Measurements from ENCODE around the gene WDR83.

WDR83 gene

DNA sequence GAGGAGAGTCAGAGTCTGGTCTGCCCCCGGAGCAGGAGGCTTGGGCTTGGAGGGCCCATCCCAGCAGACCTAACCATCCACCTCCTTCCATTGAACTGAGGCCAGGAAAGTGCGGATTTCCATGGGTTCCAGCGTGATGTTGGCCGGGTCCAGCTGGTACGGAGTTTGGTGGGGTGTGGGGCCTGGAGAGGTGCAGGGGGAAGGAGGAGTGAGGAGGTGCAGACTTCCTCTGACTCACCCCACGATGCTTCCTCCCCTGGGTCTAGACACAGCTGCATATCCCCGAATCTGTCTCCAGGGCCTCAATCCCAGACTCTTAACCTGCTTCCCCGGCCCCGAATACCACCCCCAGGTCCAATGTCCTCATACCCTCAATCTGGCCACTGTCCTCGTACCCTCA is 20.1 kb upstream of the WDR83 start:
- Histone ChIP-seq H3K4me2 (no peak overlapping the region), H3K27me3 (ENCODE audit: insufficient read depth, low read depth) (no peaks in the 10 kb centered on the region), H3K27ac (no peak overlapping the region), H3K9ac (no peak overlapping the region), H3K36me3 (ENCODE audit: insufficient read depth) (no peaks in the 10 kb centered on the region), H3K4me3 (IDR thresholded peaks at IDR 0.05; ENCODE audit: insufficient read depth, low read depth, low read length) (no peak overlapping the region), H2AFZ (ENCODE audit: low read depth) (no peak overlapping the region), H3K79me2 (ENCODE audit: insufficient read depth, low read depth) (no peaks in the 10 kb centered on the region), H3K4me1 (ENCODE audit: low read depth, poor library complexity, severe bottlenecking) (no peaks in the 10 kb centered on the region), H4K20me1 (ENCODE audit: insufficient read depth) (no peaks in the 10 kb centered on the region)
- TF ChIP-seq, protein P1, sequence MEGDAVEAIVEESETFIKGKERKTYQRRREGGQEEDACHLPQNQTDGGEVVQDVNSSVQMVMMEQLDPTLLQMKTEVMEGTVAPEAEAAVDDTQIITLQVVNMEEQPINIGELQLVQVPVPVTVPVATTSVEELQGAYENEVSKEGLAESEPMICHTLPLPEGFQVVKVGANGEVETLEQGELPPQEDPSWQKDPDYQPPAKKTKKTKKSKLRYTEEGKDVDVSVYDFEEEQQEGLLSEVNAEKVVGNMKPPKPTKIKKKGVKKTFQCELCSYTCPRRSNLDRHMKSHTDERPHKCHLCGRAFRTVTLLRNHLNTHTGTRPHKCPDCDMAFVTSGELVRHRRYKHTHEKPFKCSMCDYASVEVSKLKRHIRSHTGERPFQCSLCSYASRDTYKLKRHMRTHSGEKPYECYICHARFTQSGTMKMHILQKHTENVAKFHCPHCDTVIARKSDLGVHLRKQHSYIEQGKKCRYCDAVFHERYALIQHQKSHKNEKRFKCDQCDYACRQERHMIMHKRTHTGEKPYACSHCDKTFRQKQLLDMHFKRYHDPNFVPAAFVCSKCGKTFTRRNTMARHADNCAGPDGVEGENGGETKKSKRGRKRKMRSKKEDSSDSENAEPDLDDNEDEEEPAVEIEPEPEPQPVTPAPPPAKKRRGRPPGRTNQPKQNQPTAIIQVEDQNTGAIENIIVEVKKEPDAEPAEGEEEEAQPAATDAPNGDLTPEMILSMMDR (conservative IDR thresholded peaks at IDR 0.05; ENCODE audit: low read depth, low read length) = no peak

DNA sequence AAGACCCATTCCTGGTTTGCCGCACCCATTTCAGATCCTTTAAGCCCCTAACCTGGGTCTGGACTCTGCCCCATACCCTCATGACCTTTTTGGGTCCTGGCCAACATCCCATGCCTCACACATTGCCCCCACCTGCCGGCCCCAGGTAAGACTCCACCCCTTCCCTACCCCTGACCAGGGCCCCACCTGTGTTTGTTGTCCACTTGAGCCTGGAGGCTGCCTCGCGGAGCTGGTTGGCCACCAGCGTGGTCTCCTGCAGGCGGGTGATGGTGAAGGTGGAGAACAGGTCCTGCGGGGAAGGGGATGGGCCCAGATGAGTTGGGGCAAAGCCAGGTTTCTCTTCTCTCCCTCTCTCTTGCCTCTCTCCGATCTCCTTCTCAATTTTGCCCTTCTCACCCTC is 19.6 kb upstream of the WDR83 start:
- no peaks in the 10 kb centered on the region for H3K36me3 ChIP-seq (ENCODE audit: insufficient read depth)
- H2AFZ ChIP-seq (ENCODE audit: low read depth) = no peak overlapping the region
- H3K27me3 ChIP-seq (ENCODE audit: insufficient read depth, low read depth) = no peaks in the 10 kb centered on the region
- H3K79me2 ChIP-seq (ENCODE audit: insufficient read depth, low read depth) = no peaks in the 10 kb centered on the region
- H3K4me1 ChIP-seq (ENCODE audit: low read depth, poor library complexity, severe bottlenecking) = no peaks in the 10 kb centered on the region
- no peaks in the 10 kb centered on the region for H4K20me1 ChIP-seq (ENCODE audit: insufficient read depth)
- no peak overlapping the region for H3K27ac ChIP-seq
- TF ChIP-seq, protein P1 (conservative IDR thresholded peaks at IDR 0.05; ENCODE audit: low read depth, low read length) = no peak
- H3K4me3 ChIP-seq (IDR thresholded peaks at IDR 0.05; ENCODE audit: insufficient read depth, low read depth, low read length) = no peak overlapping the region
- no peak overlapping the region for H3K4me2 ChIP-seq
- H3K9ac ChIP-seq = no peak overlapping the region

DNA sequence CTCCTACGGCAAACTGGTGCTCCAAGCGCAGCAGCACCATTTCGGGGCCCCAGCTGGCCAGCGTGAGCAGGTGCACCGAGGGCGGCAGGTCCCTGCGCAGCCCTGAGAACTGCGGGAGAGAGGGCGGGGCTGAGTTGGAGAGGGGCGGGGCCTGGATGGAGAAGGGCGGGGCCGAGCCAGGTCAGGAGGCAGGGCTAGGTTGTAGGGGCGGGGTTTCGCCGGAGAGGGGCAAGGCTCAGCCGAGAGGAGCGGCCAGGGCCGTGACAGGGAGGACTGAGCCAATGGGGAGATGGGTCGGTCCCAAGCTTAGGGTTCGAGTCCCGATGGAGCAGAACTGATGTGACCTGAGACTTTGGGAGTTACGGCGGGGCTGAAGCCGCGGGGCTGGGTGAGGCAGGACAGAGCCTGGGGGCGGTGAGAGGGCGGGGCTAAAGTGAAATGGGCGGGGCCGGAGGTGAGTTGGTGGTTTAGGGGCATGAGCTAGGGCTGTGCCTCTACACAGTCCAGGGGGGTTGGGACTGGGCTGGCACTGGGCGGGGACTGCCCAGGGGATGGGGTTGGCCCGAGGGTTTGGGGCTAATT is 19.0 kb upstream of the WDR83 start:
- Histone ChIP-seq H3K9ac (no peak overlapping the region), H3K27me3 (ENCODE audit: insufficient read depth, low read depth) (no peaks in the 10 kb centered on the region), H3K4me1 (ENCODE audit: low read depth, poor library complexity, severe bottlenecking) (no peaks in the 10 kb centered on the region), H3K79me2 (ENCODE audit: insufficient read depth, low read depth) (no peaks in the 10 kb centered on the region), H4K20me1 (ENCODE audit: insufficient read depth) (no peaks in the 10 kb centered on the region), H3K36me3 (ENCODE audit: insufficient read depth) (no peaks in the 10 kb centered on the region), H3K27ac (no peak overlapping the region), H2AFZ (ENCODE audit: low read depth) (no peak overlapping the region), H3K4me2 (no peak overlapping the region), H3K4me3 (IDR thresholded peaks at IDR 0.05; ENCODE audit: insufficient read depth, low read depth, low read length) (no peak overlapping the region)
- TF ChIP-seq, protein P1 (conservative IDR thresholded peaks at IDR 0.05; ENCODE audit: low read depth, low read length) = no peak

DNA sequence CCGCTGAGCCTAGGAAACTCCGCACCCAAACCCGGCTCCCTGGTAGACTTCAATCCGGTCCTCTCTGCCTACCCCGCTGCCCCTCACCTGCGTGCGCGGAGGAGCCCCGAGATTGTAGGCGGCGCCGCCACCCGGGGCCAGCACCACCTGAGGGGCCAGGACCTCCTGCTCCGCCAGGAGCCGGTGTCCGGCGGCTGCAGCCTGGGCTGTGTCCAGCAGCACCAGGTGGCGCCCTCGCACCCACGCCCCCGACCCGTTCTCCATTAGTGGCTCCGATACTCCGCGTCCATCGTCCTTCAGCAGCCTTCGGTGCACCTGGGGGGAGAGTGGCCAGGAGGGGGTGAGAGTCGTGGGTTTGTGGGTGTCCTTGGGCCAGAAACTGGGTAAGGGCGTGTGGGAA is 18.5 kb upstream of the WDR83 start:
- Histone ChIP-seq H3K4me1 (ENCODE audit: low read depth, poor library complexity, severe bottlenecking) (no peaks in the 10 kb centered on the region), H3K36me3 (ENCODE audit: insufficient read depth) (no peaks in the 10 kb centered on the region), H4K20me1 (ENCODE audit: insufficient read depth) (no peaks in the 10 kb centered on the region), H3K27me3 (ENCODE audit: insufficient read depth, low read depth) (no peaks in the 10 kb centered on the region), H3K79me2 (ENCODE audit: insufficient read depth, low read depth) (no peaks in the 10 kb centered on the region), H2AFZ (ENCODE audit: low read depth) (no peak overlapping the region), H3K9ac (no peak overlapping the region), H3K4me3 (IDR thresholded peaks at IDR 0.05; ENCODE audit: insufficient read depth, low read depth, low read length) (no peak overlapping the region), H3K27ac (no peak overlapping the region), H3K4me2 (no peak overlapping the region)
- TF ChIP-seq, protein P1 (conservative IDR thresholded peaks at IDR 0.05; ENCODE audit: low read depth, low read length) = no peak
